ENCODE measurements around the gene OSTF1. TPM values are rescaled to one million over a fixed set of nuclear protein-coding genes. Genes with fewer than 3 reads are reported as not detected.

OSTF1 gene
- polyA plus RNA-seq (2013, experiment 1 of 2), result 35.9 TPM
- polyA plus RNA-seq (2013, experiment 2 of 2), result 36.4 TPM

- Histone ChIP-seq H3K4me3 (ENCODE audit: insufficient read depth in 1 of 2, low read depth in 1 of 2, low read length in 2 of 2) (peak within 1 kb of the TSS; percentile 97), H3K18ac (ENCODE audit: low read depth in 1 of 2, low read length in 2 of 2) (peak within 1 kb of the TSS; percentile 92 to 97), H3K4ac (ENCODE audit: low read depth in 1 of 2, low read length in 2 of 2) (peak within 1 kb of the TSS; percentile 80 to 98), H3K9ac (ENCODE audit: low read length) (peak within 1 kb of the TSS; percentile 96), H4K8ac (ENCODE audit: low read length) (peak within 1 kb of the TSS; percentile 88), H2AFZ (ENCODE audit: low read depth, low read length) (peak within 1 kb of the TSS; percentile 99), H3K27me3 (ENCODE audit: control insufficient read depth in 1 of 2, insufficient read depth in 1 of 2, low read length in 2 of 2) (no peaks in the 10 kb centered on the region), H3K9me3 (ENCODE audit: control insufficient read depth, low read length) (no peaks in the 10 kb centered on the region), H2BK120ac (ENCODE audit: low read depth, low read length) (peak within 1 kb of the TSS; percentile 54), H2BK15ac (ENCODE audit: low read depth, poor library complexity, severe bottlenecking) (peak within 1 kb of the TSS; percentile 75), H3K23ac (ENCODE audit: low read length in 2 of 2) (peak within 1 kb of the TSS in 1 of 2 experiments; percentile 50), H3K14ac (ENCODE audit: low read length in 2 of 2) (peak within 1 kb of the TSS in 1 of 2 experiments; percentile 97), H2BK12ac (ENCODE audit: low read length in 2 of 2) (peak within 1 kb of the TSS; percentile 63 to 97), H3K79me1 (replicated peaks; ENCODE audit: low read length, poor library complexity, severe bottlenecking) (peaks cover 26% of the 10 kb centered on the region), H3K4me2 (ENCODE audit: low read length, poor library complexity, severe bottlenecking) (peak within 1 kb of the TSS; percentile 91), H2AK5ac (ENCODE audit: low read length, severe bottlenecking) (peak within 1 kb of the TSS; percentile 46), H2BK5ac (ENCODE audit: low read depth, low read length, poor library complexity, severe bottlenecking) (peak within 1 kb of the TSS; percentile 81), H3K27ac (ENCODE audit: low read length, poor library complexity, severe bottlenecking) (peak within 1 kb of the TSS; percentile 80), H3K4me1 (ENCODE audit: control insufficient read depth, insufficient read depth, low read depth, low read length) (peaks cover 15% of the 10 kb centered on the region), H3K36me3 (ENCODE audit: control insufficient read depth in 1 of 2, insufficient read depth in 2 of 2, low read depth in 1 of 2, low read length in 2 of 2) (no peaks in the 10 kb centered on the region), H4K91ac (ENCODE audit: low read length) (peak within 1 kb of the TSS; percentile 93)
- under 1% methylated on average over 82 of the region's 93 CpGs for WGBS
- peak; percentile 96 for DNase-seq
Measured at GRCh38 chr9:75087824-75088645, at the start of gene OSTF1, which contains the start of gene NMRK1. Gene OSTF1, plus strand, starts transcription at chr9:75088514. Its CDS starts 179 bp downstream, at chr9:75088693. Gene NMRK1, minus strand, starts transcription at chr9:75088155. Its CDS starts 5,040 bp downstream, at chr9:75083115.

GRCh38 chr9:75039009-75039408, 49.3 kb upstream of the OSTF1 start:
- Histone ChIP-seq H2BK5ac (ENCODE audit: low read depth, low read length, poor library complexity, severe bottlenecking) (no peak overlapping the region), H2BK15ac (ENCODE audit: low read depth, poor library complexity, severe bottlenecking) (no peak overlapping the region)

GRCh38 chr9:75039801-75040200, 48.5 kb upstream of the OSTF1 start:
- H3K4ac ChIP-seq (ENCODE audit: low read depth in 1 of 2, low read length in 2 of 2), result no peak overlapping the region
- H3K18ac ChIP-seq (ENCODE audit: low read depth in 1 of 2, low read length in 2 of 2), result peak overlapping the region in 1 of 2 experiments; percentile 28
- H2BK15ac ChIP-seq (ENCODE audit: low read depth, poor library complexity, severe bottlenecking), result no peak overlapping the region
- no peak overlapping the region for H2AK5ac ChIP-seq (ENCODE audit: low read length, severe bottlenecking)
- no peak overlapping the region for H2AFZ ChIP-seq (ENCODE audit: low read depth, low read length)
- H2BK12ac ChIP-seq (ENCODE audit: low read length in 2 of 2), result peak overlapping the region in 1 of 2 experiments; percentile 47
- peaks cover 0 to 4% of the 10 kb centered on the region in 2 experiments for H3K27me3 ChIP-seq (ENCODE audit: control insufficient read depth in 1 of 2, insufficient read depth in 1 of 2, low read length in 2 of 2)
- no peak overlapping the region for H4K91ac ChIP-seq (ENCODE audit: low read length)
- no peaks in the 10 kb centered on the region for H3K4me1 ChIP-seq (ENCODE audit: control insufficient read depth, insufficient read depth, low read depth, low read length)
- no peak overlapping the region for H3K4me2 ChIP-seq (ENCODE audit: low read length, poor library complexity, severe bottlenecking)
- H3K9me3 ChIP-seq (ENCODE audit: control insufficient read depth, low read length), result no peaks in the 10 kb centered on the region
- 89% methylated on average over 3 of the region's 3 CpGs for WGBS
- H3K4me3 ChIP-seq (ENCODE audit: insufficient read depth in 1 of 2, low read depth in 1 of 2, low read length in 2 of 2), result peak overlapping the region in 1 of 2 experiments; percentile 10
- no peak overlapping the region for H3K27ac ChIP-seq (ENCODE audit: low read length, poor library complexity, severe bottlenecking)
- no peak overlapping the region for H2BK120ac ChIP-seq (ENCODE audit: low read depth, low read length)
- H3K23ac ChIP-seq (ENCODE audit: low read length in 2 of 2), result no peak overlapping the region
- H2BK5ac ChIP-seq (ENCODE audit: low read depth, low read length, poor library complexity, severe bottlenecking), result no peak overlapping the region
- H3K14ac ChIP-seq (ENCODE audit: low read length in 2 of 2), result no peak overlapping the region
- no peaks in the 10 kb centered on the region for H3K79me1 ChIP-seq (replicated peaks; ENCODE audit: low read length, poor library complexity, severe bottlenecking)
- H3K9ac ChIP-seq (ENCODE audit: low read length), result peak overlapping the region; percentile 71
- H3K36me3 ChIP-seq (ENCODE audit: control insufficient read depth in 1 of 2, insufficient read depth in 2 of 2, low read depth in 1 of 2, low read length in 2 of 2), result no peaks in the 10 kb centered on the region
- H4K8ac ChIP-seq (ENCODE audit: low read length), result no peak overlapping the region
- no peak for DNase-seq

More at GRCh38 chr9:75039009-75039408, 49.3 kb upstream of the OSTF1 start:
- Histone ChIP-seq H2AK5ac (ENCODE audit: low read length, severe bottlenecking) (no peak overlapping the region), H3K79me1 (replicated peaks; ENCODE audit: low read length, poor library complexity, severe bottlenecking) (no peaks in the 10 kb centered on the region), H3K4me2 (ENCODE audit: low read length, poor library complexity, severe bottlenecking) (no peak overlapping the region), H2BK120ac (ENCODE audit: low read depth, low read length) (no peak overlapping the region), H2BK12ac (ENCODE audit: low read length in 2 of 2) (no peak overlapping the region), H3K18ac (ENCODE audit: low read depth in 1 of 2, low read length in 2 of 2) (no peak overlapping the region), H4K91ac (ENCODE audit: low read length) (no peak overlapping the region), H3K36me3 (ENCODE audit: control insufficient read depth in 1 of 2, insufficient read depth in 2 of 2, low read depth in 1 of 2, low read length in 2 of 2) (no peaks in the 10 kb centered on the region), H3K14ac (ENCODE audit: low read length in 2 of 2) (no peak overlapping the region), H3K27ac (ENCODE audit: low read length, poor library complexity, severe bottlenecking) (no peak overlapping the region), H2AFZ (ENCODE audit: low read depth, low read length) (no peak overlapping the region), H3K9me3 (ENCODE audit: control insufficient read depth, low read length) (no peaks in the 10 kb centered on the region), H3K27me3 (ENCODE audit: control insufficient read depth in 1 of 2, insufficient read depth in 1 of 2, low read length in 2 of 2) (no peaks in the 10 kb centered on the region), H3K9ac (ENCODE audit: low read length) (peak overlapping the region; percentile 71), H3K4me1 (ENCODE audit: control insufficient read depth, insufficient read depth, low read depth, low read length) (no peaks in the 10 kb centered on the region), H3K23ac (ENCODE audit: low read length in 2 of 2) (no peak overlapping the region), H3K4me3 (ENCODE audit: insufficient read depth in 1 of 2, low read depth in 1 of 2, low read length in 2 of 2) (peak overlapping the region in 1 of 2 experiments; percentile 32), H4K8ac (ENCODE audit: low read length) (no peak overlapping the region), H3K4ac (ENCODE audit: low read depth in 1 of 2, low read length in 2 of 2) (no peak overlapping the region)
- DNase-seq, result peak; percentile 64
- WGBS, result 75% methylated on average over 3 of the region's 3 CpGs

GRCh38 chr9:75041041-75041440, 47.3 kb upstream of the OSTF1 start:
- Histone ChIP-seq H3K4ac (ENCODE audit: low read depth in 1 of 2, low read length in 2 of 2) (no peak overlapping the region), H3K4me1 (ENCODE audit: control insufficient read depth, insufficient read depth, low read depth, low read length) (no peaks in the 10 kb centered on the region), H4K91ac (ENCODE audit: low read length) (no peak overlapping the region), H2BK12ac (ENCODE audit: low read length in 2 of 2) (no peak overlapping the region), H3K27ac (ENCODE audit: low read length, poor library complexity, severe bottlenecking) (no peak overlapping the region), H3K14ac (ENCODE audit: low read length in 2 of 2) (no peak overlapping the region), H3K23ac (ENCODE audit: low read length in 2 of 2) (no peak overlapping the region), H3K36me3 (ENCODE audit: control insufficient read depth in 1 of 2, insufficient read depth in 2 of 2, low read depth in 1 of 2, low read length in 2 of 2) (no peaks in the 10 kb centered on the region), H2AK5ac (ENCODE audit: low read length, severe bottlenecking) (no peak overlapping the region), H3K4me2 (ENCODE audit: low read length, poor library complexity, severe bottlenecking) (no peak overlapping the region), H2BK120ac (ENCODE audit: low read depth, low read length) (no peak overlapping the region), H2BK5ac (ENCODE audit: low read depth, low read length, poor library complexity, severe bottlenecking) (no peak overlapping the region), H3K79me1 (replicated peaks; ENCODE audit: low read length, poor library complexity, severe bottlenecking) (no peaks in the 10 kb centered on the region), H3K27me3 (ENCODE audit: control insufficient read depth in 1 of 2, insufficient read depth in 1 of 2, low read length in 2 of 2) (peaks cover 0 to 8% of the 10 kb centered on the region in 2 experiments), H3K18ac (ENCODE audit: low read depth in 1 of 2, low read length in 2 of 2) (no peak overlapping the region), H3K9me3 (ENCODE audit: control insufficient read depth, low read length) (no peaks in the 10 kb centered on the region), H3K4me3 (ENCODE audit: insufficient read depth in 1 of 2, low read depth in 1 of 2, low read length in 2 of 2) (no peak overlapping the region), H2AFZ (ENCODE audit: low read depth, low read length) (no peak overlapping the region), H3K9ac (ENCODE audit: low read length) (no peak overlapping the region), H4K8ac (ENCODE audit: low read length) (no peak overlapping the region), H2BK15ac (ENCODE audit: low read depth, poor library complexity, severe bottlenecking) (no peak overlapping the region)
- DNase-seq, result no peak
- 95% methylated on average over 1 of the region's 1 CpG for WGBS

Measured in mesenchymal stem cell (in vitro differentiated cells and primary cell).